H1 (cell line): Measurements from ENCODE around the gene GLIPR2. TPM values are rescaled to one million over a fixed set of nuclear protein-coding genes. Genes with fewer than 3 reads are reported as not detected.
A peak's percentile ranks its signal among the peaks of the same experiment; 100 is the strongest.

Experiments
- CTCF ChIA-PET: fragments of 300-600 bp; sonication (Branson Sonifier 250); formaldehyde crosslinking; loops from one replicate; lab custom pipeline; 2021; ENCODE audit not compliant: partially characterized antibody; lab: Charles Lee
- POLR2A ChIA-PET: fragments of 300-600 bp; sonication (Branson Sonifier 250); formaldehyde crosslinking; loops from one replicate; lab custom pipeline; 2021; ENCODE audit warnings: inconsistent platforms; ENCODE audit not compliant: partially characterized antibody; lab: Charles Lee
- DNase-seq, 2 experiments: peaks; one replicate each; pipeline versions ENCODE4 v3.0.0 to v3.0.0-alpha.2; 2010 to 2022; ENCODE audit warnings: low spot score in 2 of 2, low read depth in 1 of 2, mixed read lengths in 1 of 2
- FAIRE-seq: peaks from 2 replicates; lab custom pipeline; 2011; peaks lifted over from hg19 to GRCh38; lab: Jason Lieb, UNC
- H2AFZ ChIP-seq: 2 replicates; pipeline ENCODE4 v1.8.1; 2012; ENCODE audit warnings: low read length, inconsistent platforms
- H2AK5ac ChIP-seq: 2 replicates; pipeline ENCODE4 v1.6.1; 2013; ENCODE audit warnings: low read depth, low read length
- H2BK120ac ChIP-seq: replicated peaks from 2 replicates; pipeline ENCODE3; 2013; ENCODE audit warnings: low read depth, low read length, inconsistent platforms
- H2BK12ac ChIP-seq: 2 replicates; pipeline ENCODE4 v1.6.1; 2013; ENCODE audit warnings: low read depth, low read length
- H2BK15ac ChIP-seq: 2 replicates; pipeline ENCODE4 v1.6.1; 2013; ENCODE audit warnings: low read length
- H2BK20ac ChIP-seq: 2 replicates; pipeline ENCODE4 v1.6.1; 2013; ENCODE audit warnings: low read length
- H2BK5ac ChIP-seq: 2 replicates; pipeline ENCODE4 v1.6.1; 2013; ENCODE audit warnings: low read depth, low read length
- H3K14ac ChIP-seq: 2 replicates; pipeline ENCODE4 v1.6.1; 2013; ENCODE audit warnings: inconsistent platforms; ENCODE audit not compliant: insufficient read length
- H3K18ac ChIP-seq: 2 replicates; pipeline ENCODE4 v1.6.1; 2013; ENCODE audit warnings: low read length; ENCODE audit errors: extremely low read depth
- H3K23ac ChIP-seq: 2 replicates; pipeline ENCODE4 v1.6.1; 2013; ENCODE audit warnings: inconsistent platforms; ENCODE audit not compliant: insufficient read length
- H3K23me2 ChIP-seq: 2 replicates; pipeline ENCODE4 v1.6.1; 2013; ENCODE audit warnings: low read depth, low read length
- H3K27ac ChIP-seq: 2 replicates; pipeline ENCODE4 v1.6.1; 2011; ENCODE audit warnings: low read depth, low read length, inconsistent platforms
- H3K27me3 ChIP-seq, 4 experiments: replicated peaks in 1 of 4; 1 replicate in 1 of 4; 2 replicates in 3 of 4; pipeline versions ENCODE4 v1.6.1 to v1.8.1; 2011 to 2013; ENCODE audit warnings: low read length in 3 of 4, mild to moderate bottlenecking in 3 of 4, inconsistent platforms in 2 of 4, mixed read lengths in 2 of 4, moderate library complexity in 1 of 4; ENCODE audit not compliant: control insufficient read depth in 3 of 4, insufficient read depth in 3 of 4; ENCODE audit errors: extremely low read depth in 1 of 4
- H3K36me3 ChIP-seq, 4 experiments: 2 replicates each; pipeline versions ENCODE4 v1.6.1 to v1.8.1; 2011 to 2013; ENCODE audit warnings: mild to moderate bottlenecking in 4 of 4, low read length in 3 of 4, moderate library complexity in 2 of 4, control low read depth in 1 of 4, inconsistent platforms in 1 of 4; ENCODE audit not compliant: insufficient read depth in 4 of 4, control insufficient read depth in 2 of 4
- H3K4ac ChIP-seq: replicated peaks from 2 replicates; pipeline ENCODE3; 2013; ENCODE audit warnings: low read length, low read depth, mixed read lengths, inconsistent platforms; ENCODE audit not compliant: insufficient read length
- H3K4me1 ChIP-seq, 4 experiments: replicated peaks in 1 of 4; 1 replicate in 1 of 4; 2 replicates in 3 of 4; pipeline versions ENCODE4 v1.6.1 to v1.8.1; 2011 to 2013; ENCODE audit warnings: low read length in 3 of 4, inconsistent platforms in 2 of 4, mixed read lengths in 1 of 4; ENCODE audit not compliant: insufficient read depth in 4 of 4, control insufficient read depth in 3 of 4
- H3K4me2 ChIP-seq, 2 experiments: 2 replicates each; pipeline versions ENCODE4 v1.6.1 to v1.8.1; 2011 to 2013; ENCODE audit warnings: low read depth in 2 of 2, low read length in 2 of 2, control low read depth in 1 of 2, inconsistent platforms in 1 of 2, mild to moderate bottlenecking in 1 of 2; ENCODE audit not compliant: insufficient read depth in 1 of 2
- H3K4me3 ChIP-seq, 4 experiments: fragments of 200-600, 300-600 bp in 1 of 4; sonication (generic), shearing (Covaris generic), sonication (Bioruptor Twin) in 1 of 4; 2 replicates each; pipeline versions ENCODE4 v1.5.1 to v1.8.1; 2011 to 2016; ENCODE audit warnings: low read length in 4 of 4, low read depth in 3 of 4, control low read depth in 2 of 4, inconsistent platforms in 2 of 4, mild to moderate bottlenecking in 2 of 4, mixed read lengths in 1 of 4, moderate library complexity in 1 of 4; ENCODE audit not compliant: insufficient read depth in 2 of 4; ENCODE audit errors: extremely low read depth in 1 of 4
- H3K56ac ChIP-seq: replicated peaks from 2 replicates; pipeline ENCODE3; 2013; ENCODE audit warnings: low read depth, mild to moderate bottlenecking, mixed read lengths, low read length, inconsistent platforms; ENCODE audit not compliant: insufficient read length
- H3K79me1 ChIP-seq: 2 replicates; pipeline ENCODE4 v1.6.1; 2013; ENCODE audit warnings: low read depth, low read length, control low read depth
- H3K79me2 ChIP-seq, 2 experiments: 2 replicates each; pipeline versions ENCODE4 v1.6.1 to v1.8.1; 2012 to 2013; ENCODE audit warnings: low read length in 2 of 2, mild to moderate bottlenecking in 2 of 2, inconsistent platforms in 1 of 2; ENCODE audit not compliant: insufficient read depth in 2 of 2, control insufficient read depth in 1 of 2
- H3K9ac ChIP-seq, 4 experiments: replicated peaks in 1 of 4; 1 replicate in 1 of 4; 2 replicates in 3 of 4; pipeline versions ENCODE4 v1.6.1 to v1.8.1; 2011 to 2013; ENCODE audit warnings: low read depth in 3 of 4, low read length in 3 of 4, control low read depth in 2 of 4, mild to moderate bottlenecking in 2 of 4, moderate library complexity in 2 of 4, inconsistent platforms in 1 of 4; ENCODE audit errors: extremely low read depth in 1 of 4
- H3K9me3 ChIP-seq, 2 experiments: 2 replicates each; pipeline versions ENCODE4 v1.6.1 to v1.8.1; 2012 to 2013; ENCODE audit warnings: mild to moderate bottlenecking in 2 of 2, moderate library complexity in 2 of 2, control low read depth in 1 of 2, inconsistent platforms in 1 of 2, low read depth in 1 of 2, low read length in 1 of 2, mixed read lengths in 1 of 2; ENCODE audit not compliant: insufficient read depth in 2 of 2
- H4K20me1 ChIP-seq, 2 experiments: replicated peaks in 1 of 2; 2 replicates each; pipeline versions ENCODE3 to v1.8.1; 2011 to 2013; ENCODE audit warnings: inconsistent platforms in 2 of 2, low read length in 2 of 2, mild to moderate bottlenecking in 1 of 2; ENCODE audit not compliant: insufficient read depth in 2 of 2, control insufficient read depth in 1 of 2
- H4K5ac ChIP-seq: 2 replicates; pipeline ENCODE4 v1.6.1; 2013; ENCODE audit warnings: low read length, low read depth, mixed read lengths, inconsistent platforms; ENCODE audit not compliant: insufficient read length
- H4K8ac ChIP-seq: 2 replicates; pipeline ENCODE4 v1.8.0; 2013; ENCODE audit warnings: mild to moderate bottlenecking, moderate library complexity, low read length, inconsistent platforms; ENCODE audit not compliant: insufficient read depth; ENCODE audit errors: extremely low read depth
- H4K91ac ChIP-seq: replicated peaks from 2 replicates; pipeline ENCODE3; 2013; ENCODE audit warnings: low read length, mixed read lengths, inconsistent platforms; ENCODE audit not compliant: insufficient read length
- CEBPB ChIP-seq: IDR thresholded peaks from 2 replicates; pipeline ENCODE4 v1.6.1; 2012; ENCODE audit warnings: low read depth, low read length
- WGBS, 2 experiments: shearing (Covaris generic) in 1 of 2; methylation state at CpG; one replicate each; pipeline versions ENCODE4 v1.1.6 to v1.1.7; 2013 to 2015; ENCODE audit warnings: low lambda C conversion rate in 2 of 2, mixed read lengths in 2 of 2, inconsistent platforms in 1 of 2, low coverage in 1 of 2, missing lambda C conversion rate in 1 of 2; ENCODE audit not compliant: insufficient replicate concordance in 2 of 2, insufficient coverage in 1 of 2, insufficient read length in 1 of 2; ENCODE audit errors: extremely low coverage in 1 of 2, missing lambda C conversion rate in 1 of 2; 5-methylcytosine and 5-hydroxymethylcytosine counted together
- polyA plus RNA-seq, 7 experiments: library from polyadenylated mRNA; depleted of rRNA in 3 of 7; stranded (reverse) in 5 of 7; unstranded in 2 of 7; fragments of >200 nt in 5 of 7; fragments of 200-250 nt in 2 of 7; gene quantifications; 1 replicate in 5 of 7; 2 replicates in 1 of 7; 4 replicates in 1 of 7; pipeline versions ENCODE4 v1.2.1 to v1.2.3, GENCODE V29; 2011 to 2013; ENCODE audit warnings: missing spikeins in 2 of 7, mixed read lengths in 2 of 7
- total RNA-seq: library from RNA; stranded (reverse); fragmentation: NEBNext Ultra II Directional; extraction: Animal tissue kit (Norgen Biotek cat#: 25700); gene quantifications from 2 replicates; pipeline ENCODE4 v1.2.1, GENCODE V29; 2021
- TF ChIP-seq, protein P1 (sequence below): IDR thresholded peaks from 2 replicates; pipeline ENCODE4 v1.6.1; 2011; ENCODE audit warnings: low read depth, mild to moderate bottlenecking, low read length; ENCODE audit not compliant: insufficient read depth

Gene GLIPR2
- total and polyA plus RNA-seq, 2 of the 8 experiments (the other 6 are each of a cell fraction or from before 2014, with no cell fraction given) = 7.9 to 12.0 TPM

DNA sequence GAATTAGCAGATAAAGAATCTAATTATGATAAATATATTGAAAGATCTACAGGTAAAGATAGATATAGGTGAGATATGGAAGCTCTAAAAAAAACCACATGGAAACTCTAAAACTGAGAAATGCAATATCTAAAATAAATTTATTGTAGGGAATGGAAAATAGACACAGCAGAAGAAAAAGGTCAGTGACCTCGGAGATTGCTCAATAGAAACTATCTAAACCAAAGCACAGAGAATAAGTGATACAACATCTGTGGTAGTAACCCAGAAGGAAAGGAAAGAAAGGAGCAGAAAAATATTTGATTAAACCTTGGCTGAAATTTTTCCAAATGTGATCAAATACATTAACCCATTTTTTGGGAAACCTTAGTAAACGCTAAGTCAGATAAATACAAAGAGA, 43.1 kb upstream of the GLIPR2 start:
- POLR2A ChIA-PET = no interaction called here
- Histone ChIP-seq H2BK120ac (no peak overlapping the region), H3K9me3 (no peaks in the 10 kb centered on the region), H4K91ac (no peak overlapping the region), H2BK5ac (no peak overlapping the region)
- TF ChIP-seq CEBPB = peak; percentile 61; the same call in 1 of the 2 replicates
- TF ChIP-seq, protein P1, sequence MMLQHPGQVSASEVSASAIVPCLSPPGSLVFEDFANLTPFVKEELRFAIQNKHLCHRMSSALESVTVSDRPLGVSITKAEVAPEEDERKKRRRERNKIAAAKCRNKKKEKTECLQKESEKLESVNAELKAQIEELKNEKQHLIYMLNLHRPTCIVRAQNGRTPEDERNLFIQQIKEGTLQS = no peak
- TF ChIP-seq, all 59 proteins: peak for 1
- H3K4me2 ChIP-seq = peak overlapping the region in 1 of 2 experiments; percentile 25; a peak in 1 of 4 replicates
- H3K27me3 ChIP-seq = no peaks in the 10 kb centered on the region
- H4K8ac ChIP-seq = no peak overlapping the region
- no peak overlapping the region for H3K14ac ChIP-seq
- H2BK12ac ChIP-seq = no peak overlapping the region
- H3K23me2 ChIP-seq = no peaks in the 10 kb centered on the region
- 66% methylated on average over 2 of the region's 2 CpGs; no CpG with 5 or more reads in 1 of the 2 experiments for WGBS, 2 experiments
- H3K9ac ChIP-seq = no peak overlapping the region
- DNase-seq = no peak
- CTCF ChIA-PET = interaction anchor here (2.9 kb wide), 1 partner anchor 9 kb away, joined by 21 read pairs; no protein-coding TSS in a partner anchor
- no peak overlapping the region; a peak in 1 of 8 replicates for H3K4me3 ChIP-seq
- peaks cover 0 to 6% (median 4%) of the 10 kb centered on the region in 4 experiments; a peak in 4 of 7 replicates for H3K4me1 ChIP-seq
- H3K4ac ChIP-seq = no peak overlapping the region
- no peak overlapping the region for H2AFZ ChIP-seq
- H2BK20ac ChIP-seq = no peak overlapping the region
- no peak overlapping the region for H2AK5ac ChIP-seq
- FAIRE-seq = no peak
- no peak overlapping the region for H4K5ac ChIP-seq
- H3K79me2 ChIP-seq = no peaks in the 10 kb centered on the region
- H2BK15ac ChIP-seq = no peak overlapping the region
- no peak overlapping the region for H3K18ac ChIP-seq
- no peaks in the 10 kb centered on the region for H3K36me3 ChIP-seq
- no peak overlapping the region for H3K56ac ChIP-seq
- no peak overlapping the region for H3K27ac ChIP-seq
- H3K79me1 ChIP-seq = no peaks in the 10 kb centered on the region
- H4K20me1 ChIP-seq = no peaks in the 10 kb centered on the region
- no peak overlapping the region for H3K23ac ChIP-seq
